DMS 273 (cell line): ENCODE results near the gene ASTN2.

Experiments
- DNase-seq: peaks from one replicate; lab custom pipeline; 2025; ENCODE audit not compliant: unreplicated experiment; lab: John Stamatoyannopoulos, UW

Gene ASTN2

DNA sequence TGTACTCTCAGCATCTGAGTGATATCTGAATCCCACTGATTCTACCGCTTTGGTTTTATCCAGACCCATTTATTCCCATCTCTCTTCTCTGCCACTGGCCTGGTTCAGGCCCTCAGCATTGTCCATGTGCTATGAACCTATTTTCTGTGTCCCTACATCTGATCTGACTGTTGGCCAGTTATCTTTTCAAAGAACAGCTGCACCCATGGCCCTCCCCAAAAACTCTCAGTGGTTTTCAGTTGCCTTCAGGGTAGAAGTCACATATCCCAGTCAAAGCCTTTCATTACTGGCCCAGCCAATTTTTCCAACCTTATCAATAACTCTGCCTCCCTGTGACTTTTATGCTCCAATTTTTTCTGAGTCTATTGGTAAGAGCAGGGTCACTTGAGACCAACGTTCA, 430.7 kb downstream of the ASTN2 start:
- no peak for DNase-seq

DNA sequence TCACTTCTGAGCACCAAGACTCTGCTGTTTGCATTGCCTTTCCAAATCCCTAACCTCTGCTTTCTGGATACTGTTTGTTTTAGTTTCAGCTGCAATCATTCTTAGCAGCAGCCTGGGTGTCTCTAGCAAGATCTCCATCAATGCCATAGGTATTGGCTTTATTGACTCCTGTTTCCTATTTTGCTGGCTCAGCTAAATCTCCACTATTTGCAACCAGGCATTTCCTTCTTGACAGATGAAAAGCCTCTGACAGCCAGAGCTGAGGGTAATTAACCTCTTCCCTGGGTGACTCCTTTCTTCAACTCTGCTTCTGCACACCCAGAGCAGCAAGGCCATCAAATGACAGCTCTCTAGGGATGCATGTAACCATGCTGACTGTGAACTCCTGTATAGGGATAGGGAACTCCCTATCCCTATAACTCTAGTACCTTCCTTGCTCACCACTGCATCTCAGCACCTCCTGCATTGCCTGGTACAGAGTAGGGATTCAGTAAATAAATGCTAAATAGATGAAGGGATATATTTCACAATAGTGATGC, 434.2 kb downstream of the ASTN2 start:
- DNase-seq = no peak

DNA sequence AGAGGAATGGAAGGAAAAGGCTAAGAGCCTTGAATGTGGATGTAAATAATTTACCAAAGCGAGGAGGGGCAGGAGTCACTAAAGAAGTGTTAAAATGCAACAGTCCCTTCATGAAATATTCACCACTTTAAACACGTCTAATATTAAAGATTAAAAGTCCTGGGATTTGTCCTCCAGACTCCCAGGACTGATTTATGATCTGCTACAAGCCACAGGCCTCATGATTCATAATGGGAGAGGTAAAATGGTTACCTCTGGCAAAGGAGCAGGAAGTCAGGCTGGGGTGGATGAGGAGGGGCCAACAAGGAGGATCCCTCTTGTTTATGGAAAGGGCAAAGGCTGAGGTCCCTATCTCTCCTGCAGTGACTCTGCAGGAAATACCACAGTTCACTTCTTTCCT, 435.4 kb downstream of the ASTN2 start:
- no peak for DNase-seq

DNA sequence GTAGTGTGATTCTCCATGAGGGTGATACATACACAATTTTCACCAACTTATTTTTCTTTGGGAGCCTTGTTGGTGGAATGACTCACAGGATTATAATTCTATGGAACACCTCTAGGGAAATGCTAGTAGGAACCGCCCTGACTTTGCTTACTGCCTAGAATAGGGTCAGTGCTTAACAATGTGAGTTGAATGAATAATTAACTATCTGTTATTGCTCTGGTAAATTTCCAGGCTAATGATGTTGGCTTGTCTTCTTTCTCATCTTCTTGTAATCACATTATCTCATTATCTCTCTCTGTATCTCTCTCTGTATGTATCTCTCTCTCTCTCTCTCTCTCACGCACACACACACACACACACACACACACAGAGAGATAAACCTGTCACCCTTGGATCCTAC, 436.7 kb downstream of the ASTN2 start:
- no peak for DNase-seq

DNA sequence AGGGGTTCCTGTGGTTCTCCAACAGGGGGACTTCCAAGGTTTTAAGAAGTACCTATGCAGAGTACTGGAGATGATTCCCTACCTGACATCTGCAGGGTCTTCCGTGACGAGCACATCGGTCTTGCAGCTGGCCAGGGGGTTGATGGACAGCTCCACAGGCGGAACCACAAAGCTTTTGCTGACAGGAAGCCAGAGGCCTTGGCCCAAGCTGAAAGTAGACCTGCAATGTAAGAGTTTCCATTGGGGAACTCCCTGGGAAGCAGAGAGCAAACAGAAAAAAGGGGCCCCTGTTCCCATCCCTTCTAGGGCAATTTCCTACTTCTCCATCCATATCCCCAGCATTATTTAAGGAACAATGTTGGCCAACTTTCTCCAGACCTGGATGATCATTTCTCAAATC, 439.7 kb downstream of the ASTN2 start:
- no peak for DNase-seq

DNA sequence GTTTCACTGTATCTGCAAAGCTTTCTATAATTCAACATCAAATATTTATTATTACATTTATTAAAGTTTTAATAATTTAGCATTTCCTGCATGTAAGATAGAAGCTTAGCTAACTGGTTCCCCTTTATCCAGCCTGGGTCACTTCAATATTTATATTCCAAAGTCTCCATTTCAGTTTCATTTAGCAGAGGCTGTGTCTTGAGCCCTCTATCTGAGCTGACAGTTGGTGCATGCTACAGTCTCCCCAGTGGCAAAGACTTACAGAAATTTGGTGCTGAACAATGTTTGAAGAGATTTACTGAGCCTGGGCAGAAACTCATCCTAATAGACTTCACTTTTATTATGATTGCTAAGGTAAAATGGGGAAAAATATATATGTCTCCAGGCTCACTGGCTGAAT, 448.7 kb downstream of the ASTN2 start:
- no peak for DNase-seq

DNA sequence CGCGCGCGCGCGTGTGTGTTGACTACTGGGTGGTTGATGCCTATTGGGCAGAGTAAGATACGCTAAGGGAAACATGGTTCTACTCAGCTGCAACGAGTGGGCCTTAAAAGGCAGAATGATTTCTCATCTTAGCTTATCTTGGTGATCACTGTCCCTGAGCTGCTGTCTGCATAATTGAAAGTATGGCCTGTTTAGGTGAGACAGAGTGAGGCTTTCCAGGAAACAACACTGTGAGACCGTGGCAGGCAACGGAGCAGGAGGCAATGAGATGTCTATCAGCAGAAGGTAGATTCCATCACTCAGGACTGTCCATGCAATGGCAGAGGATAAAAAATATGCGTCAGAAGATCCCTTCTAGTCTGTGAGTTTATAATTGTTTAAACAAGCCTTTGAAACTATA, 450.6 kb downstream of the ASTN2 start:
- DNase-seq = no peak

DNA sequence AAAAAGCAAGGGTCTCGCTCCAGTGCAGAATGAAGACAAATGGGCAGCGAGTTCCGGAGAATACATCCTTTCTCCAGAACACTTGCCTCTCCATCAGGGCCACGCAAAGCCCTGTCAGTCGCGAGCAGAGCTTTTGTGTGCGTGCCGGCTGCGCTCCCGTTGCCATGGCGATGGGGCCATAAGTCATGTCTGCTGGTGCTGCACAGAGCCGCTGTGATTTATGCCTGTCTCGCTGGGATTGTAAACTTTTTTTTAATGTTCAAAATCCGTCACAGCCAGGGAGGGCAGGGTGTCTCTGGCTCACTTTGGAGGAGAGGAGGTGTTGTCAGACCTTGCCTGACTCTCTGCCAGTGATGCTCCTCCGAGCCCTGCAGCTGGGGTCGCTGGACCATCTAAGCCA, 455.0 kb downstream of the ASTN2 start:
- DNase-seq = no peak

DNA sequence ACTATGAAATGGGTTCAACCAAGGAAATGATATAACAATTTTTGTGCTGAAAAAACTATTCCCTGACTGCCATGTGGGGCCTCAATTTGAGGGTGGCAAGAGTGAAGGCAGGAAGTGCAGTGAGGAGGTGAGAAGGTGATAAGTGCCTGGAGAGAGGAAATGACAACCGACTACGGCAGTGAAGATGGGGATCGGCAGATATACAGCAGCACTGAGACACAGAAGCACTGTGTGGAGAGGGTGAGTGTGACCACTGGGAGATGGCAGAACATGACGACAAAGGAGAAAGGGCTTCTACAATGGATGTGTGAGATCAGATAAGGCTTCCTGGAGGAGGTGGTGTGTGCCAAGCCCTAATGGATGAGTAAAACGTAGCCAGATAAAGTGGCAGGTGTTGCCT, 456.0 kb downstream of the ASTN2 start:
- DNase-seq = no peak

DNA sequence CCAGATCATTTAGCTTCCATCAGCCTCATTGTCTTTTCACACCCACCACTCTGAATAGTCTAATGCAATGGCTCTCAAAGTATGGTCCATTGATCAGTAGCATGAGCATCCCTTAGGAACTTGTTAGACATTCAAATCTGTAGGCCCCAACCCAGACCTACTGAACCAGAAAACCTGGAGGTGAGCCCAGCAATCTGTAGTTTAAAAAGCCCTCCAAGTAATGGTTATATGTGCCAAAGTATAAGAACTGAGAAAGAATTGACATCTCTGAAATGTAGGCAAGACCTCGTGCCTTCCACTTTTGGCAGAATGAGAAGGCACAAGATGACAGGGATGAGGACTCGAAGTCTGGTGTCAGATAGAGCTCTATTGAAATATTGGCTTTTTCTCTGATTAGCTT, 460.1 kb downstream of the ASTN2 start:
- no peak for DNase-seq

DNA sequence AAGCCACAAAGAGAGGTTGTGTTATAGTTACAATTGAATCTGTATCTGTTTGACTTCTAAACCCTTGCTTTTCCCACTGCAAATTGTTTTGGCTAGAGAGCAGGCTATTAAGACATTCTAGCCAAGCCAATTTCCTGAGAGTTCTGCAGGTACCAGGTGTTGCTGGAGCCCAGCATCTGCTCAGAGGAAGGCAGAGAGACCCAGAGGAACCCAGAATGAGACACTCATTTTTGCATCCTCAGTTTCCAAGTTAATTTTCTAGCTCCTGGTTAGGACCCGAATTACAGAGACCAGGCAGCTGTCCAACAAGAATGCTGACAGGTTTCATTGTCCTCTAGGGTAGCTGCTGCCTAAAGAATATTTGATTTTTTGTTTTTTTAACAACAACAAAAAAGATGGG, 461.6 kb downstream of the ASTN2 start:
- DNase-seq = no peak

DNA sequence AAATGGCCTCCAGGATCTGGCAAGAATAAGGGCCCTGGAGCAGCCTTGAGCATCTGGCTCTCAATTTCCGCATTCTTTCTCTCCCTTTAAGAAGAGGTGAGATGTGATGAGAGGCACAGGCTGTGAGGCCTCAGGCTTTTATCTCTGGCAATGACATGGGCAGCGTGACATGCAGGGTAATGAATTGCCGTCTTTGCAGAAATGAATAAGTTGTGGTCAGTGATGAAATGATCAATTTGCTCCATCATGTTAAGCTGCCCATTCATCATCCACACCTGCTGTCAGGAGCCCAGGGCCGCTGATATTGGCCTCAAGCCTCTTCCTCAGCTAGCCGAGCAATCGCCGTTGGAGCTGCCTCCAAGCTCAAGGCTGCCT, 462.4 kb downstream of the ASTN2 start:
- DNase-seq = no peak

DNA sequence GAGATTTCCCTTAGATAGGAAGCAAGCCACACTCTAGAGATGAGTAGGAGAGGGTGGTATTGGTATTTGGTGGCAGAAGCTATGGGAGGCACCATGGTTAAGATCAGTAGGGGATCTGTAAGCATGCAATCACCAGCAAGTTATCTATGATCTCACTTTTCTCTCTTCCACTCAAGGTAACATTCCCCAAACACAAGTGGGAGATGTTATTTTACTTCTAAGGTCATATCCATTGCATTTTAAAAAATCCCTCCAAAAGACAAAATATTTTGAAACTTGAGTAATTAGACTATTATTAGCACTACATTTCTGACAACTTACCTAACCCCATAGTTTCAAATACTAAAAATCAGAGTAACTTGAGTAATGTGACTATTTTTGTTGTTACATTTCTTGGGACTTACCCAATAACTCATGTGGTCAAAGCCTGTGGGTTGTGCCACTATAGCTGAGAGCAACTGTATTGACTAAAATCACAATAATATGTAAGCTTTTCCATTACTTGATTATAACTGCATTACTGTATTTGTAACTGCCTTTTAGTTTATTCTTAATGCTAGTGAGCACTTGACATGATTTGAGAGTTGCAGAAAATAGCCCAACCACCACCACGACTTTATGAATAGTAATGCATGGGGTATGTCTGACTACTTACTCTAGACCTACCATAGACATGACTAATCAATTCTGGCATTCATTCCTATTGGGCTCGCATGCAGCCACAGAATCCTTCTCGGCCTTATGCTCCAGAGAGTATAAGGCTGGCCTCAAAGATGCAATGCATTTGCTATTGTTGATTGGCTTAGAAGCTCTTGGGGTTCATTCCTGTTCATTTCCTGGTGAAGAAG, 463.0 kb downstream of the ASTN2 start:
- DNase-seq = no peak

DNA sequence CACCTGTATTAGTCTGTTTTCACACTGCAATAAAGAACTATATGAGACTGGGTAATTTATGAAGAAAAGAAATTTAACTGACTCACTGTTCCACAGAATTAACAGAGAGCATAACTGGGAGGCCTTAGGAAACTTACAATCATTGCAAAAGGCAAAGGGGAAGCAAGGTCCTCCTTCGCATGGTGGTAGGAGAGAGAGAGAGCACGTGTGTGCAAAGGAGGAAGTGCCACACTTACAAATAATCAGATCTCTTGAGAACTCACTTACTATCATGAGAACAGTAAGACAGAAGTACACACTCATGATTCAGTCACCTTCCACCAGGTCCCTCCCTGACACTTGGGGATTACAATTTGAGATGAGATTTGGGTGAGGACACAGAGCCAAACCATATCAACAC, 469.0 kb downstream of the ASTN2 start:
- DNase-seq = no peak

DNA sequence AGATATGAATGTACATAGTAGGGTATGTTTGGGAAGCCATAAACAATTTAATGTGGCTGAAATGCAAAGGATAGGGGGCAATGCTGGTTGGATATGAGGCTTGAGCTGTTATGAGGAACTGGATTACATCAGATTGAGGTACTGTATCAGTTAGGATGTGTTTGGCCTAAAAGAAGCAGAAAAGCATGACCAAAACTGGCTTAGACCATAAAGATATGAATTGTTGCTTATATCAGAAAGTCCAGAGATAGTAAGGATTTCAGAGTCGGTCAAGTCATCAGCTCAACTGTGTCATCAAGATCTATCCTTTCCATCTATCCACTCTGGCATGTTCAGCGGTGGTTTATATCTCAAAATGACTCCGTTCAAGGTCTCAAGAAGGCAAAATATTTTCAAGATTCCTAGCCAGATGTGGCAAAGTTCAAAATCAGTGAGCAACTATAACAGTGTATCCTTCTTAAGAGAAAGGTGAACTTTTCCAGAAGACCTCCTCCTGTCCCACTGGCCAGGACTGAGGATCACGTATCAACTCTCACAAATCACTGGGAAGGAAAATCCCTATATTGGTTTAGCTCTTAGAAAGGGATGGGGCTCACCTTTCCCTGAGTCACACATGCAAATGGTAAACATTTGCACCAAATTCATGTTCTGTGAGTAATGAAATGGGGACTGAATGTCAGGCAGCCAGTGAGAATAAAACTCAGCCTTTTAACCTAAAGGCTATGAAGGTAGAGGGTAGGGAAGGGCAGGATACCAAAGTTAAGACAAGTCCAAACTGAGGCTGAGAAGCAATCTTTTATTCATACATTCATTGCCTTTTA, 469.9 kb downstream of the ASTN2 start:
- DNase-seq = no peak

DNA sequence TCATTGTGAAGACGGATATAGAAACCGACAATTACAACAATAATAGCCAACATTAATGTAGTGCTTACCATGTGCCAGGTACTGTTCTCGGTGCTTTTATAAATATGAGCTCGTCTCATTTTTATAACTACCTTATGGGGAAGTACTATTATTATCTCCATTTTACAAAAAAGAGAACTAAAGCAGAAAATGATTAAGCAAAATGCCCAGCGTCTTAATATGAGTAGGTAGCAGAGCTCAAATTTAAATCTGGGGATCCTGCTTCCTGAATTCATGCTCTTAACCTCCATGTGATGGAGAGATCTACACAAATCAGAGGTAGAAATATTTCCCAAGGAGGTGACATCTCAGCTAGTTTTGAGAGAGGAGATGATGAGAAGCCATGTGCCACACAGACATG, 470.9 kb downstream of the ASTN2 start:
- DNase-seq = no peak

DNA sequence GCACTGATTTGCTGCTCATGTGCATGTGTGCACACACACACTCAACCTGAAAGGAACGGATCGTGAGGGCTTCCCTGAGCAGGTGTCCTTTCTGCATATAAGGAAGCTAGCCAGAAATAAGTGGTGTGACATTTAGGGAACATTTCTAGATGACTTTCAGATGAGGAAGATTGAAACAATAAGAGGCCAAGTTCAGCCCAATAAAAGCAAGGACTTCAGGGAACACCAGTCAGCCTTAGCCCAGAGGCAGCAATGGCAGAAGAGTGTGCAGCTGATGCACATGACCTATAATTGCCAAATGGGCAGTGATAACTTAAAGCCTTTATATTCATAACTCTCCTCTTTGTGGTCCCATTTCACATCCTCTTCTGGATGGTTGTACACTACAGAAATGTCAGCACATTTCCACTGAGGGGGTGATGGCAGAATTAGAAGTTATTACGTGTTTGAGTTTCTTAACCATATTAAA, 472.2 kb downstream of the ASTN2 start:
- no peak for DNase-seq

DNA sequence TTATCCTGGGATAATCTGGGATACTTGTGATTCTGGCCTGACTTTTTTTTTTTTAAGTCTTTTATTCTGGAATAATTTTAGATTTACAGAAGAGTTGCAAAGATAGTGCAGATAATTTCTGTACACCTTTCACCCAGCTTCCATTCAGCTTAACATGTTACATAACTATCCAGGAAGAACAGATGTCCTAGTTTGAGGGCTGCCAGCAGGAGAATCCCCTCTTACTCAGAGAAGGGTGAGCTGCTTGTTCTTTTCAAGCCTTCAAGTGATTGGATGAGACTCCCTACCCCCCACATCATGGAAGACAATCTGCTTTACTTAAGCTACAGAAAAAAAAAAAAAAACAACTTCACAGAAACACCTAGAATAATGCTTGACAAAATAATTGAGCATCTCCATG, 473.6 kb downstream of the ASTN2 start:
- DNase-seq = peak; percentile 13

DNA sequence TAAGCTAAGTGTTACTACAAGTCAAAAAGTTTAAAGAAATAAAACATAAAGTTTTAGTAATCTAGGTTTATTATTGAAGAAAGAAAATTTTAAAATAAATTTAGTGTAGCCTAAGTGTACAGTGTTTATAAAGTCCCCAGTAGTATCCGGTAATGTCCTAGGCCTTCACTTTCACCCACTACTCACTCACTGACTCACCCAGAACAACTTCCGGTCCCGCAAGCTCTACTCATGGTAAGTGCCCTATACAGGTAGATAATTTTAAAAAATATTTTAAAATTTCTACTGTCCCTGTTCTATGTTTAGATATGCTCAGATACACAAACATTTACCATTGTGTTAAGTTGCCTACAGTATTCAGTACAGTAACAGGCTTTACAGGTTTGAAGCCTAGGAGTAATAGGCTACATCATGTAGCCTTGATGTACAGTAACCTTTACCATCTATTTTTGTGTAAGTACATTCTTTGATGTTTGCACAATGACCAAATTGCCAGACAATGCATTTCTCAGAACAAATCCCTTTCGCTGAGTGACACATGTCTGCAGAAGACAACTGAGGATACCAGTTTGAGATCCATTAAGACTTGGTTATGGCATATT, 474.1 kb downstream of the ASTN2 start:
- DNase-seq = no peak

DNA sequence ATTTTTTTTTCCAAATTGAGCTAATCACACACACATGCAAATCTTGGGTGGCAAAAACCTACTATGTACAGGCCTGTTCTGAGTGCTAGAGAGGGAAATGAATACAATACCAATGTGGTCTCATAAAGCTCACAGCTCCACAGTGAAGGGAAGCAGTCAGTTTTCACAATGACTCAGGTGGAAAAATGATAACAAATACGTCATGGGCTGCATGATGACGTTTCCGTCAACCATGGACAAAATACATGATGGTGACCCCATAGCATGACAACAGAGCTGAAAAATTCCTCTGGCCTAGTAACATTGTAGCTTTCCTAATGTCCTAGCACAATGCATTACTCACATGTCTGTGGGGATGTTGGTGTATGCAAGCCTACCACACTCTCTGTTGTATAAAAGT, 475.2 kb downstream of the ASTN2 start:
- DNase-seq = no peak

DNA sequence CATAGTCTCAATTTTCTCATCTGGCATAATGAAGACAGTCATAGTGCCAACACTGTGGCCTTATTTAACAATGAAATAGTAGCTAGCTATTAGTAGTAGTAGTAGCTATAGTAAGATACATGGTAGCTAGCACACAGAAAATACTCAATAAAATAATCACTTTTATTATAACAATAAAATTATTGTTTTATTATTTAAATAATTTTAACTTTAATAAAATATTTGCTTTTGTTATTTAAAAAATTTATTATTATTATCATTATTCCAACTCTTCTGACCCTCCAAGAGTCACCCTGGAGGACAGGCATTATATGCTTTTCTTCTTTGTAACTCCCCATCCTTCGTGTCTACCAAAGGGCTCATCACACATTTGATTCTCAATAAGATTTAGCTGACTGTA, 475.7 kb downstream of the ASTN2 start:
- no peak for DNase-seq

DNA sequence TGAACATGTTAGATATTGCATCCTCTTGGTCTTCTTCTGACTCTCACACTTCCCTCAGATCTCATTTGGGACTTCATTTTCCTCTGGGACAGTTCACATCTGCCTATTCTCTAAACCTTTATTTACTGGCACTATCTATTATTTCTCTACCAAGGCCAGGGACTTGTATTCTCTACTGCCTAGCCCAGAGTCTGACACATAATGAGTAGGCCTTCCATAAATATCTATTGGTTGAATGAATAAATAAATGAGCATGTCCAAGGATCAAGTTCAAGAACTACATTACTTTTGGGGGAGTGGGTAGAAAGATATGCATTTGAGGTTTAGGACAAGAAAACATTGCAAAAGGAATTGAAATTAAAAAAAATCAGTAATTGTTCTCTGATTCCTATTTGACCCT, 477.5 kb downstream of the ASTN2 start:
- DNase-seq = no peak
